Epithelial cell of esophagus (primary cell): ENCODE data around the gene SIN3B.
"Not testable (repeated sequence)": the region's sequence is repeated elsewhere in the genome, so short reads cannot be mapped to it uniquely, and the experiment has no call there.

ENCODE experiments used
- DNase-seq: peaks from one replicate; pipeline ENCODE4 v3.0.0; 2010; ENCODE audit warnings: low read depth
- H3K4me3 ChIP-seq: 2 replicates; pipeline ENCODE4 v1.5.1; 2011; ENCODE audit warnings: mild to moderate bottlenecking, low read length, control low read depth
- CTCF ChIP-seq: IDR thresholded peaks from 2 replicates; pipeline ENCODE4 v1.5.1; 2011; ENCODE audit warnings: low read depth, mild to moderate bottlenecking, low read length, control low read depth, inconsistent platforms; ENCODE audit not compliant: insufficient read depth; ENCODE audit errors: missing control alignments

SIN3B gene

GRCh38 chr19:16872728-16873127 is 43.5 kb downstream of the SIN3B start:
- TF ChIP-seq CTCF, result no peak
- no peak for DNase-seq
- no peak overlapping the region for H3K4me3 ChIP-seq

- H3K4me3 ChIP-seq, result no peak overlapping the region
- TF ChIP-seq CTCF, result no peak
- no peak for DNase-seq
These were observed 44.4 kb downstream of the SIN3B start for GRCh38 chr19:16873594-16873993.

- no peak for TF ChIP-seq CTCF
- no peak for DNase-seq
- no peak overlapping the region for H3K4me3 ChIP-seq
These were observed 45.2 kb downstream of the SIN3B start for GRCh38 chr19:16874250-16874977.

- H3K4me3 ChIP-seq, DNase-seq: not testable (repeated sequence)
These were observed 45.7 kb downstream of the SIN3B start for GRCh38 chr19:16874978-16875299.

- no peak for DNase-seq
- no peak overlapping the region for H3K4me3 ChIP-seq
- TF ChIP-seq CTCF, result no peak
These were observed 46.7 kb downstream of the SIN3B start for GRCh38 chr19:16875584-16876555.

- TF ChIP-seq CTCF, result no peak
- DNase-seq, result no peak
These were observed 47.7 kb downstream of the SIN3B start for GRCh38 chr19:16876904-16877361.

GRCh38 chr19:16877581-16877980 is 48.4 kb downstream of the SIN3B start:
- TF ChIP-seq CTCF, result no peak
- no peak for DNase-seq
- H3K4me3 ChIP-seq, result no peak overlapping the region

More at GRCh38 chr19:16876904-16877361, 47.7 kb downstream of the SIN3B start:
- no peak overlapping the region for H3K4me3 ChIP-seq
